ENCODE results near the gene CBX1.

GRCh38 chr17:48064638-48065037 is 36.6 kb downstream of the CBX1 start:
- no peak for TF ChIP-seq CTCF (conservative IDR thresholded peaks at IDR 0.05; ENCODE audit: low read length)
- TF ChIP-seq EZH2phosphoT487 (IDR thresholded peaks at IDR 0.05; ENCODE audit: borderline replicate concordance, low read depth, low read length): no peak

Measured in OCI-LY7 (cell line).